ENCODE results near the gene CYP24A1.

Gene CYP24A1

DNA sequence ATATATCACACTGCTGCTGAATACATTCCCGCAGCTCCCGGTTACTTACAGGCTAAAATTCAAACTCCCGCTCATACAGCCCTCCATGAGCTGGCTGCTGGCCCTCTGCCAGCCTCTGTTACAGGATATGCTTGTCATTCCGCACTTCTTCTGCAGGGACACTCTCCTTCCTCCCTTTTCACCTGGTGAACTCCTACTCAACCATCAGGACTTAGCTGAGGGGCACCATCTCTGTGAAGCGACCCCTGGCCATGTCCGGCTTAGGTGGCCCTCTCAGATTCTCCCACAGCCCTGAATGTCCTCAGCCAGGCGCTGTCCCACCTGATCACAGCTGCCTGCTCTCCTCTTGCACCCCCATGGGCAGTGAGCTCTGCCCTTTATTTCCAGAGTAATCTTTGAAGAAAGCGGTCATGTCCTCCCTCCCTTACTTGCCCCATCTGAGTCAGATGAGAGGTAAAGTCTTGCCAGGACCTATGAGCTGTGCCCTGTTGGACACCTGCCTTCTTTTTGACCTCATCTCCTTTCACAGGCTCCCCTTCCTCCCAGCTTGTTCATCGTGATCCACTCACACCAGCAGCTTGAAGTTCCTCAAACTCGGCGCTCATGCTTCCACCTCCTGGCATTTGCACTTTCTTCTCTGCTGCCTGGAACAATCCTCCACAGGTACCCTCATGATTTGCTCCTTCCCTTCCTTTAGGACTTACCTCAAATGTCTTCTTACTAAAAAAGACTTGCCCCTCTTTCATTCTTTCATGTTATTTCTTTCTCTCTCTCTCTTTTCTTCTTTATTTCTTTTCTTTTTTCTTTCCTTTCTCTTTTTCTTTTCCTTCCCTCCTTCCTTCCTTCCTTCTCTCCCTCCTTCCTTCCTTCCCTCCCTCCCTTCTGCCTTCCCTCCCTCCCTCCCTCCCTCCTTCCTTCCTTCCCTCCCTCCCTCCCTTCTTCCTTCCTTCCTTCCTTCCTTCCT, 5.6 kb downstream of the CYP24A1 start:
- Histone ChIP-seq H3K9me3 (no peaks in the 10 kb centered on the region; the same call in 1 of the 2 replicates), H3K4me3 (ENCODE audit: low read depth, low read length) (no peak overlapping the region), H3K27me3 (peaks cover 94% of the 10 kb centered on the region), H3K4me1 (no peaks in the 10 kb centered on the region), H3K36me3 (no peaks in the 10 kb centered on the region)
- DNase-seq: no peak
- TF ChIP-seq, protein P1, sequence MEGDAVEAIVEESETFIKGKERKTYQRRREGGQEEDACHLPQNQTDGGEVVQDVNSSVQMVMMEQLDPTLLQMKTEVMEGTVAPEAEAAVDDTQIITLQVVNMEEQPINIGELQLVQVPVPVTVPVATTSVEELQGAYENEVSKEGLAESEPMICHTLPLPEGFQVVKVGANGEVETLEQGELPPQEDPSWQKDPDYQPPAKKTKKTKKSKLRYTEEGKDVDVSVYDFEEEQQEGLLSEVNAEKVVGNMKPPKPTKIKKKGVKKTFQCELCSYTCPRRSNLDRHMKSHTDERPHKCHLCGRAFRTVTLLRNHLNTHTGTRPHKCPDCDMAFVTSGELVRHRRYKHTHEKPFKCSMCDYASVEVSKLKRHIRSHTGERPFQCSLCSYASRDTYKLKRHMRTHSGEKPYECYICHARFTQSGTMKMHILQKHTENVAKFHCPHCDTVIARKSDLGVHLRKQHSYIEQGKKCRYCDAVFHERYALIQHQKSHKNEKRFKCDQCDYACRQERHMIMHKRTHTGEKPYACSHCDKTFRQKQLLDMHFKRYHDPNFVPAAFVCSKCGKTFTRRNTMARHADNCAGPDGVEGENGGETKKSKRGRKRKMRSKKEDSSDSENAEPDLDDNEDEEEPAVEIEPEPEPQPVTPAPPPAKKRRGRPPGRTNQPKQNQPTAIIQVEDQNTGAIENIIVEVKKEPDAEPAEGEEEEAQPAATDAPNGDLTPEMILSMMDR (IDR thresholded peaks at IDR 0.05; ENCODE audit: low read depth, low read length): no peak

DNA sequence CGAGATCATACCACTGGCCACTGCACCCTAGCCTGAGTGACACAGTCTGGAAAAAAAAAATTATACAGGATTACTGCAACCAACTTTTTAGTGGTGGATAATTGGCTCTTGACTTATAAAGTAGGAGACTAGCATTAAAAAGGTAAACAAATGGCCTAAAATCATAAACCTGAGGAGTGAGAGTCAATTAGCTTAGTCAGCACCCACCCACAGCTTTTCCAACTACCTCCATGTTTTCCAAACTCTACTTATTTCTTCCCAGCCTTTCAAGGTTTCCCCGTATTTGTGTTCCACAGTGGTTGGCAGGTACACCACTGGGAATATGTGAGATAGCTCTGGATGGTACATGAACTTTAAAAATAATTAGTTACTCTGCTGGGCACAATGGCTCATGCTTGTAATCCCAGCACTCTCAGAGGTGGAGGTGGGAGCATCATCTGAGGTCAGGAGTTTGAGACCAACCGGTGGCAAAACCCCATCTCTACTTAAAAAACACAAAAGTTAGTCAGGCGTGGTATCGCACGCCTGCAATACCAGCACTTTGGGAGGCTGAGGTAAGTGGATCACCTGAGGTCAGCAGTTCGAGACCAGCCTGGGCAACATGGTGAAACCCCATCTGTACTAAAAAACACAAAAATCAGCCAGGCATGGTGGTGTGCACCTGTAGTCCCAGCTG, 6.7 kb downstream of the CYP24A1 start:
- TF ChIP-seq, protein P1 (IDR thresholded peaks at IDR 0.05; ENCODE audit: low read depth, low read length): no peak
- DNase-seq: no peak
- Histone ChIP-seq H3K36me3 (no peaks in the 10 kb centered on the region), H3K4me1 (no peaks in the 10 kb centered on the region), H3K9me3 (no peaks in the 10 kb centered on the region; the same call in 1 of the 2 replicates), H3K27me3 (peaks cover 93% of the 10 kb centered on the region), H3K4me3 (ENCODE audit: low read depth, low read length) (no peak overlapping the region)

GRCh38 chr20:54165803-54166202, 8.0 kb downstream of the CYP24A1 start:
- TF ChIP-seq, protein P1 (IDR thresholded peaks at IDR 0.05; ENCODE audit: low read depth, low read length): no peak
- Histone ChIP-seq H3K9me3 (no peaks in the 10 kb centered on the region; the same call in 1 of the 2 replicates), H3K4me1 (no peaks in the 10 kb centered on the region), H3K27me3 (peaks cover 90% of the 10 kb centered on the region), H3K4me3 (ENCODE audit: low read depth, low read length) (no peak overlapping the region), H3K36me3 (no peaks in the 10 kb centered on the region)
- DNase-seq: no peak

DNA sequence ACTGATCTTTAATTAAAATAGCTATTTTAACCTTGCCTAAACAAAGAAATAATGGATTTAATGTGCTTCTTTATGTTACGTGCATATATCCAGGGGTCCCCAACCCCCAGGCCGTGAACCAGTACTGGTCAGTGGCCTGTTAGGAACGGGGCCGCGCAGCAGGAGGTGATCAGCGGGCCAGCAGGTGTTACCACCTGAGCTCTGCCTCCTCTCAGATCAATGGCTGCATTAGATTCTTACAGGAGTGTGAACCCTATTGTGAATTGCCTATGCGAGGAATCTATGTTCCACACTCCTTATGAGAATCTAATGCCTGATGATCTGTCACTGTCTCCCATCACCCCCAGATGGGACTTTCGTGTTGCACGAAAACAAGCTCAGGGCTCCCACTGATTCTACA, 8.8 kb downstream of the CYP24A1 start:
- Histone ChIP-seq H3K9me3 (no peaks in the 10 kb centered on the region; the same call in 1 of the 2 replicates), H3K4me1 (no peaks in the 10 kb centered on the region), H3K36me3 (no peaks in the 10 kb centered on the region), H3K4me3 (ENCODE audit: low read depth, low read length) (no peak overlapping the region), H3K27me3 (peaks cover 90% of the 10 kb centered on the region)
- no peak for DNase-seq
- TF ChIP-seq, protein P1 (IDR thresholded peaks at IDR 0.05; ENCODE audit: low read depth, low read length): no peak

GRCh38 chr20:54163402-54163801, 10.4 kb downstream of the CYP24A1 start:
- no peaks in the 10 kb centered on the region for H3K9me3 ChIP-seq

More at GRCh38 chr20:54163402-54163801, 10.4 kb downstream of the CYP24A1 start:
- Histone ChIP-seq H3K4me3 (ENCODE audit: low read depth, low read length) (no peak overlapping the region), H3K36me3 (no peaks in the 10 kb centered on the region), H3K4me1 (peaks cover 4% of the 10 kb centered on the region), H3K27me3 (peaks cover 78% of the 10 kb centered on the region)
- TF ChIP-seq, protein P1 (IDR thresholded peaks at IDR 0.05; ENCODE audit: low read depth, low read length): no peak
- no peak for DNase-seq

Measured in BE2C (cell line).